ENCODE data around the gene ZNF160. TPM values are rescaled to one million over a fixed set of nuclear protein-coding genes. Genes with fewer than 3 reads are reported as not detected.
"Not testable (repeated sequence)": the region's sequence is repeated elsewhere in the genome, so short reads cannot be mapped to it uniquely, and the experiment has no call there.

ZNF160 gene
- 10 to 100 TPM; 25.2 to 30.4 TPM for total RNA-seq

DNA sequence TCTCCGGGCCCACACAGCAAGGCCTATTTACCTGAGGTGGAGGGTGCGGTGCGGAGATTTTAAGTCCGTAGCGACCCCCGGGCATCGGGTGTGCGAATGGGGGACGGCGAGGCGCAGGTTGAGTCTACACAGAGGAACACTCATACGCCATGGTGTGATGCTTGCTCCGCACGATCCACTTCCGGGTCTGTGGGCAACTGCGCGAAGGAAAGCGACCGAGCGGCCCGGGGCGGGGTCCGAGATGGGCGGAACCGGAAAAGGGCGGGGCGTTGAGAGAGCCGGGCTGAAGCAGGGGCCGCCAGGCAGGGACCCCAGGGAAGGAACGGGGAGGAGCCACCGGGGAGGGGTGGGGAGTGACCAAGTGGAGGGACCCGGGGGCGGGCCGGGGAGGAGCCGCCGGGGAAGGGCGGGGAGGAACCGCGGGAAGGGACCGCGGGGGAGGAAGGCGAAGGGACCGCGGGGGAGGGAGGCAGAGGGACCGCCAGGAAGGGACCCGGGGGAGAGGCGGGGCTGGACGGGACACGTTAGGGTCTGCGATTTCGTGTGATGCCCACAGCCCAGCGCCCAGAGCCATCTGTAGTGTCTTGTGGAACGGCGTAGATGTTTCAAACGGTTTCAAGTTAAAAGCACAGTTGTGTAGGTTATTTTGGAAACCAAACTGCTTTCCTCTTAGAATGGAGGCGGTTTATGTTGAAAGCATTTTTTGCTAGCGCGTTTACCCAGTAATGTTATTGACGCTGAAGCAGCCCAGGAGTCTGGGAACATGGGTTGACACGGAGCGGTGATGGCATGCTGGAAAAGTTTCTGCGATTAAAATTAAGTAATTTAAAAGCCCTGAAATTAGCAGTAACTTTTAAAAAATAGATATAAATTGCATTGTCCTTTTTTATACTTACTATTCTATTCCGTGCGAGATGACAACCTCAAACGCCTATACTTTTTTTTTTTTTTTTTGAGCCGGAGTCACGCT lies at the start of gene ZNF160:
Gene ZNF160, minus strand, starts transcription at position 189 of the 970 bp plus-strand sequence. CDS start 17,146 bp downstream, outside the sequence.
- peak; percentile 99 to 100 for DNase-seq
- peaks cover 0 to 5% of the 10 kb centered on the region in 2 donors for H3K9me3 Mint-ChIP-seq
- H3K4me1 Mint-ChIP-seq (ENCODE audit: low read depth): peaks cover 24% of the 10 kb centered on the region
- H3K36me3 Mint-ChIP-seq (ENCODE audit: insufficient read depth in 2 of 2): peaks cover 21 to 28% of the 10 kb centered on the region in 2 donors
- peak within 1 kb of the TSS; percentile 78 for H3K27ac Mint-ChIP-seq
- H3K27me3 Mint-ChIP-seq (ENCODE audit: low read depth): no peaks in the 10 kb centered on the region
- ATAC-seq (replicated peaks in 1 of 2): peak; percentile 97
- H3K4me3 Mint-ChIP-seq: peak within 1 kb of the TSS; percentile 85 to 92

DNA sequence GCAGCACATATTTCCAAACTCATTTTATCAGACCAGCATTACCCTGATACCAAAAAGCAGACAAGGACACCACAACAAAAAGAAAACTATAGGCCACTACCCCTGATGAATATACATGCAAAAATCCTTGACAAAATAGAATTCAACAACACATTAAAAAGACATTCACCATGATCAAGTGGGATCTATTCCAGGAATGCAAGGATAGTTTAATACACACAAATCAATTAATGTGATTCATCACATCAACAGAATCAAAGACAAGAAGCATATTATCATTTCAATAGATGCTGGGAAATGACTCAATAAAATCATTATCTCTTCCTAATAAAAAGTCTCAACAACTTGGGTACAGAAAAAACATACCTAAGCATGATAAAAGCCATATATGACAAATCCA lies 44.4 kb upstream of the ZNF160 start:
- Mint-ChIP-seq H3K36me3 (ENCODE audit: insufficient read depth in 2 of 2) (peaks cover 51 to 76% of the 10 kb centered on the region in 2 donors), H3K9me3 (peaks cover 21 to 22% of the 10 kb centered on the region in 2 donors), H3K4me1 (ENCODE audit: low read depth) (no peaks in the 10 kb centered on the region), H3K27ac (no peak overlapping the region), H3K4me3 (no peak overlapping the region), H3K27me3 (ENCODE audit: low read depth) (no peaks in the 10 kb centered on the region)
- ATAC-seq (replicated peaks in 1 of 2): no peak
- DNase-seq: no peak

DNA sequence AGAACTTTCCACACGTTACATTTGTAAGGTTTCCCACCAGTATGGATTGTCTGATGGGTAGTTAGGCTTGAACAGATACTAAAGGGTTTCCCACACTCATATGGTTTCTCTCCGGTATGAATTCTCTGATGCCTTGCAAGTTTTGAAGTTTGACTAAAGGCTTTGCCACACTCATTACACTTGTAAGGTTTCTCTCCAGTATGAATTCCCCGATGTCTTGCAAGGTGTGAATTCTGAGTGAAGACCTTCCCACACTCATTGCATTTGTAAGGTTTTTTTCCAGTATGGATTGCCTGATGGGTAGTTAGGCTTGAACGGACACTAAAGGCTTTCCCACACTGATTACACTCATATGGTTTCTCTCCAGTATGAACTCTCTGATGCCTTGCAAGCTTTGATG lies 37.1 kb upstream of the ZNF160 start:
- H3K27ac Mint-ChIP-seq: no peak overlapping the region
- no peaks in the 10 kb centered on the region for H3K4me1 Mint-ChIP-seq (ENCODE audit: low read depth)
- DNase-seq (no peak), ATAC-seq (replicated peaks in 1 of 2) (no peak)
- H3K36me3 Mint-ChIP-seq (ENCODE audit: insufficient read depth in 2 of 2): peaks cover 37 to 55% of the 10 kb centered on the region in 2 donors
- H3K27me3 Mint-ChIP-seq (ENCODE audit: low read depth): no peaks in the 10 kb centered on the region
- peaks cover 14 to 37% of the 10 kb centered on the region in 2 donors for H3K9me3 Mint-ChIP-seq
- H3K4me3 Mint-ChIP-seq: no peak overlapping the region

DNA sequence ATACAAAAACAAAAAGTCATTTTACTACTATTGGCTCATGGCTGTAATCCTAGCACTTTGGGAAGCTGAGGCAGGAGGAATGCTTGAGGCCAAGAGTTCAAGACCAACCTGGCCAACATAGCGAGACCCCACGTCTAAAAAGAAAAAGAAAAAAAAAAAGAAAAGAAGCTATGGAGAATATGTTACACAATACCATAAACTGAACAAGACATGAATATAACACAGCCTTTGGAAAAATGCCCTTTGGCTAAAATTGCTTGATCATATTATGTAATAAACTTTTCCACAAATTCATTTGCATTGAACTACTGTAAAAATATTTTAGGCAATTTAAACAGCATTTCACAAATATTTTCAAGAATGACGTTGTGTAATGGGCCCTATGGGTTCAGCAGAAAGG lies 33.2 kb upstream of the ZNF160 start:
- ATAC-seq (replicated peaks in 1 of 2) (no peak), DNase-seq (no peak)
- Mint-ChIP-seq H3K4me1 (ENCODE audit: low read depth) (peaks cover 18% of the 10 kb centered on the region), H3K4me3 (no peak overlapping the region), H3K9me3 (peaks cover 16 to 31% of the 10 kb centered on the region in 2 donors), H3K36me3 (ENCODE audit: insufficient read depth in 2 of 2) (peaks cover 30 to 44% of the 10 kb centered on the region in 2 donors), H3K27ac (no peak overlapping the region), H3K27me3 (ENCODE audit: low read depth) (peaks cover 8% of the 10 kb centered on the region)

DNA sequence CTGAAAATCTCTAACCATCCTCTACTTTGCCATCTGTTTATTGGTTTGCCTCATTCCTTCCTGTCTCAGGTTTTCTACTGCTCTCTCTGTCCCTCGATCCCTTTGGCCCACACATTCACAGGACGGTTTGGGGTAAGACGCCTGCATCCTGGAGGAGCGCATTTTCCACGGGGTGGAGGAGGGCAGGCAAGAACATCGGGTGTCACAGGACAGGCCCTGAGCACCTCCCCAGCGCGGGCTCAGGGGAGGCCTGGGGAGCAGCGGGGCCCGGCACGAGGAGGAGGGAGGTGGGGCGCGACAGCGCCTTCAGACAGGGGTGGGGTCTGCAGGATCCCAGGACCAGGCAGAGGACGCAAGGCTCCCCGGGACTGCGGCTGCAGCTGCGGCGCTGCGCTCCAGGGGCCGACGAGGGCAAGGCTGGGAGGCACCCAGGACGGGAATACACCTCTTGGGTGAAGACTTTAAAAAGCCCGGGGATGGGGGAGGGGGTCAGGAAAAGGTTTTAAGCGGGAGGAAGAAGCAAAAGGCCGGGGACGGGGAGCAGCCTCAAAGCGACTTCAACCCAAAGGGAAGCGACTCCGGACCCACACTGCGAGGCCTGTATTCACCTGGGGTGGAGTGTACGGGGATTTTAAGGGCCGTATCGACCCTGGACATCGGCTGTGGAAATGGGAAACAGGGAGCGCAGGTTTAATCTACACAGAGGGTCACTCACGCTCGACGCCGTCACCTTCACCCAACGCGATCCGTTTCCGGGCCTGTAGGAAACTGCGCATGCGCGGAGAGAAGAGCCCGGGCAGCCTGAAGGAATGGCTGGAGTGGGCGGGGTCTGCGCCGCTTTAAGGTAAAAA lies 29.1 kb upstream of the ZNF160 start, which contains the start of gene ZNF415:
Gene ZNF415, minus strand, starts transcription at position 770 of the 851 bp plus-strand sequence. CDS start 10,234 bp downstream, outside the sequence.
- peaks cover 23 to 32% of the 10 kb centered on the region in 2 donors for H3K36me3 Mint-ChIP-seq (ENCODE audit: insufficient read depth in 2 of 2)
- H3K27me3 Mint-ChIP-seq (ENCODE audit: low read depth): peaks cover 11% of the 10 kb centered on the region
- peak; percentile 70 to 72 for DNase-seq
- ATAC-seq (replicated peaks in 1 of 2): peak; percentile 70 to 80
- peak within 1 kb of the TSS; percentile 52 for H3K27ac Mint-ChIP-seq
- peaks cover 20% of the 10 kb centered on the region in 2 donors for H3K9me3 Mint-ChIP-seq
- peak within 1 kb of the TSS; percentile 48 to 78 for H3K4me3 Mint-ChIP-seq
- peaks cover 24% of the 10 kb centered on the region for H3K4me1 Mint-ChIP-seq (ENCODE audit: low read depth)

DNA sequence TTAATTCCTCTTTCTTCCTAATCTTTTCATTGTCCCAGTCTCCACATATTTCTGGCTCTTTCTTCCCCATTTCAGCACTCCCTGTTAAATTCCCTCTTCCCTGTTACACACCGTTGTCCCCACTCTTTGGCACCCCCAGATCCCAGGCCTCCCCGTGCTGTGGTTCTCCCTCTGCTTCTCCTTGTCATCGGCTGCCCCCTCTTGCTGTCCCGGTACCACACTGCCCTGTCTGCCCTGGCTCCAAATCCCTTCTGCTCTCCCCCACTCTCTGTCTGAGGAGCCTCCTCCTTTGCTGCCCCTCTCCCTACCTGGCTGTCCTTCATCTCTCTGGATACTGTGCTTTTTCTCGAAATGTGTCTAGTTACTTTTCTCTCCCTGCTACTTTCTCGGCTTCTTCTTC lies 28.5 kb upstream of the ZNF160 start:
- peaks cover 11% of the 10 kb centered on the region for H3K27me3 Mint-ChIP-seq (ENCODE audit: low read depth)
- DNase-seq: no peak
- no peak overlapping the region for H3K27ac Mint-ChIP-seq
- ATAC-seq (replicated peaks in 1 of 2): no peak
- peaks cover 17 to 19% of the 10 kb centered on the region in 2 donors for H3K9me3 Mint-ChIP-seq
- H3K36me3 Mint-ChIP-seq (ENCODE audit: insufficient read depth in 2 of 2): peaks cover 23 to 34% of the 10 kb centered on the region in 2 donors
- H3K4me1 Mint-ChIP-seq (ENCODE audit: low read depth): peaks cover 24% of the 10 kb centered on the region
- H3K4me3 Mint-ChIP-seq: peak overlapping the region; percentile 48 to 78

DNA sequence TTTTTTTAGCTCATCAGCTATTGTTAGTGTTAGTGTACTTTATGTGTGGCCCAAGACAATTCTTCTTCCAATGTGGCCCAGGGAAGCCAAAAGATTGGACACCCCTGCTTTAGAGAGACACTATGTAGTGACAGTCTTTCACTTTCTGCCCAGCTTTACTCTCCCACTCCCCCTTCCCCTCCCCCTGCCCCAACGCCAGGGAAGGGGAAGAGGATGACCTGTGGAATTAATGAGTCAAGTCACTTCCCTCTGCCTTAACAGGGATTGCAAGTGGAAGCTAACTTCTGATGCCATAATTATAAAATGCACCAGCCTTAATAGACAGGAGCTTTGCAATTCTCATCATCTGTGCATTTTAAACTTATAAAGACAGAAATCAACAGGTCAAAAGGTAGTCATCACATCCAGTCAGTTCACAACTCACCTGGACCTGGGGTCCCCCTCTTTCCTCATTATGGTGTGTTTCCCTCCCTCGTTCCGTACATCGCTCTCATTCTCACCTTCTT lies 27.9 kb upstream of the ZNF160 start:
- no peak for ATAC-seq (replicated peaks in 1 of 2)
- H3K4me3 Mint-ChIP-seq: peak overlapping the region; percentile 3 to 78

DNA sequence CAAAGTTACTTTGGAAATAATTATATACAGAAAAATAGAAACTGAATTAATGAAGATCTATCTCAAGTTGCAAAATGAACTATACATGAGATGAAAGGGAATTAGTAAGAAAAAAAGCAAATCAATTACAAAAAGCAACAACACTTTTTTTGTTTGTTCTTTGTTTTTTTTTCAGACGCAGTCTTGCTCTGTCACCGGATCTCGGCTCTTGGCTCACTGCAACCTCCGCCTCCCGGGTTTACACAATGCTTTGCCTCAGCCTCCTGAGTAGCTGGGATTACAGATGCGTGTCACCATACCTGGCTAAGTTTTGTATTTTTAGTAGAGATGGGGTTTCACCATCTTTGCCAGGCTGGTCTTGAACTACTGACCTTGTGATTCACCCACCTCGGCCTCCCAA lies 27.3 kb upstream of the ZNF160 start:
- Mint-ChIP-seq H3K27me3 (ENCODE audit: low read depth) (peaks cover 11% of the 10 kb centered on the region), H3K27ac (no peak overlapping the region), H3K9me3 (peaks cover 17% of the 10 kb centered on the region in 2 donors), H3K36me3 (ENCODE audit: insufficient read depth in 2 of 2) (peaks cover 23 to 32% of the 10 kb centered on the region in 2 donors), H3K4me3 (no peak overlapping the region), H3K4me1 (ENCODE audit: low read depth) (peaks cover 24% of the 10 kb centered on the region)
- ATAC-seq (replicated peaks in 1 of 2): no peak
- no peak for DNase-seq

More for the DNA sequence above, 27.9 kb upstream of the ZNF160 start:
- no peak for DNase-seq
- Mint-ChIP-seq H3K27me3 (ENCODE audit: low read depth) (peaks cover 11% of the 10 kb centered on the region), H3K27ac (no peak overlapping the region), H3K4me1 (ENCODE audit: low read depth) (peaks cover 24% of the 10 kb centered on the region), H3K9me3 (peaks cover 17 to 19% of the 10 kb centered on the region in 2 donors), H3K36me3 (ENCODE audit: insufficient read depth in 2 of 2) (peaks cover 23 to 34% of the 10 kb centered on the region in 2 donors)

DNA sequence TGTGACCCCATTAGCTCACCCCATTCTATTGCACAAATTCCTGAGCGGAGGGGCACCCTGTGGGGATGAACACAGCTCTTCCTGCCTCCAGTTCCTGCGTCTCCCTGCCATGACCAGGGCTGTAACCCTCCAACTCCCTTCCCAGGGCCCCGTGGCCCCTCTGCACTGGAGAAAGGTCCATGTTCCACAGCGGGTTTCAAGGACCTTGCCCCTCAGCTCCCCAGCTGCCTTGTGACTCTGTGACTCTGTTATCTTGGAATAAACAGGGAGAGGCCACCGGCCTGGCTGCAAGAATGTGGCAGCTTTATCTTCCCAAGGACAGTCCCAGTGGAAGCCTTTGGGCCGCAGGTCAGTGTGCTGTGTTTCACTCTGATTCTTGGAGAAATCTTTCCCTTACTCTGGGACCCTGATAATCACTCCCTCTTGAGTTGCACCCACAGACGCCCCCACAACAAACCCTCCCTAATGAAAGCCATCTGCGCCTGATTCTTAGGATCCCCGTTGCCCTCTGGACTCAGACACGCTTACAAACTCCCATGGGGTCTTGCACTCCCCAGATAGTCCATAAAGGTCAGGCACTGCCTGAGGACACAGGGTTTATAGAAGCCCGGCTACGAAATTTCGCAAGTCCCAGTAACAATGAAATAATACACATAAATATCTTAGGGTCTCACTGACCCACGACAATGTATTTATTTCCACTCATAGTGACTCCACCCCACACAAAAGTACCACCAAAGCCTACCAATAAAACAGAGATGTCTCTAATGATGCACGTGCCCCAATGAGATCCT lies 23.7 kb upstream of the ZNF160 start:
- H3K27ac Mint-ChIP-seq; ATAC-seq (replicated peaks in 1 of 2); DNase-seq; H3K27me3 Mint-ChIP-seq (ENCODE audit: low read depth); H3K4me3 Mint-ChIP-seq: not testable (repeated sequence)
- H3K36me3 Mint-ChIP-seq (ENCODE audit: insufficient read depth in 2 of 2): peaks cover 26 to 35% of the 10 kb centered on the region in 2 donors
- peaks cover 19 to 22% of the 10 kb centered on the region in 2 donors for H3K9me3 Mint-ChIP-seq
- H3K4me1 Mint-ChIP-seq (ENCODE audit: low read depth): peaks cover 10% of the 10 kb centered on the region

DNA sequence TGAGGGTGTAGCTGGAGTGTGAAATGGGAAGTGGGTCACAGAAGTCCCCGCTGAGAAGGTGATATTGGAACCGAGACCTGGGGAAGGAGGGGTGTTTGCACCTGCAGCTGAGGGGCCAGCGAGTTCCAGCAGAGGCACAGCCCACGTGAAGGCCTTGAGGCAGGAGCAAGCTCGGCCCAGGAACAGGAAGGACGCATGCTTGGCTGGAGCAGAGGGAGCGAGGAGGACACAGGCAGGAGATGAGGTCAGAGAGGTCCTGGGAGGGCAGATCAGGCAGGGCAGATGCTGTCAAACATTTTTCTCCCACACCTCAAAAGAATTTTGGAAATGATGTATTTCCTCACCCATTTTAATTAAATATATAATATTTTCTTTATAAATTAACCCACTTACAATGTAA lies 20.2 kb upstream of the ZNF160 start:
- no peak for ATAC-seq (replicated peaks in 1 of 2)
- Mint-ChIP-seq H3K27ac (no peak overlapping the region), H3K27me3 (ENCODE audit: low read depth) (no peaks in the 10 kb centered on the region), H3K9me3 (peaks cover 14 to 16% of the 10 kb centered on the region in 2 donors), H3K4me3 (no peak overlapping the region), H3K4me1 (ENCODE audit: low read depth) (no peaks in the 10 kb centered on the region), H3K36me3 (ENCODE audit: insufficient read depth in 2 of 2) (peaks cover 16 to 34% of the 10 kb centered on the region in 2 donors)
- DNase-seq: no peak

DNA sequence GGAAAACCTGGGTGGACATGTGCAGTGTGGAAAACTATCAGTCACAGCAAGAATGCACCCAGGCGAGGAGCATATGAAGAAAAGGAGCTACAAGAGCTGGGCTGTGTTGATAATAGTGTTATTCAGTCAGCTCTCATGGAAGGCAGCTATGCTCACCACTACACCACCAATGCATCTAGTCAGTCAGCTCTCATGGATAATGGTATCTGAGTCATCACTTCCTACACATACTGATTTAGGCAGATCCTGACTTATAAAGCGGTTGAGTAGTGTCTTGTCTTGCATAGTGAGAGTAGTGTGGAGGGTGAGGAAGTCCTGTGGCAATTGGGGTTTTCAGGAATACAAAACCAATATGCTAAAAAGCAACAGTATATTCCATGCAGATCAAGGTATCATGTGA lies 9.1 kb upstream of the ZNF160 start:
- H3K36me3 Mint-ChIP-seq (ENCODE audit: insufficient read depth in 2 of 2): peaks cover 39 to 55% of the 10 kb centered on the region in 2 donors
- peaks cover 29 to 34% of the 10 kb centered on the region in 2 donors for H3K9me3 Mint-ChIP-seq
- no peak for ATAC-seq (replicated peaks in 1 of 2)
- no peak overlapping the region for H3K4me3 Mint-ChIP-seq
- H3K27me3 Mint-ChIP-seq (ENCODE audit: low read depth): peaks cover 11% of the 10 kb centered on the region
- H3K27ac Mint-ChIP-seq: no peak overlapping the region
- DNase-seq: no peak
- H3K4me1 Mint-ChIP-seq (ENCODE audit: low read depth): no peaks in the 10 kb centered on the region

DNA sequence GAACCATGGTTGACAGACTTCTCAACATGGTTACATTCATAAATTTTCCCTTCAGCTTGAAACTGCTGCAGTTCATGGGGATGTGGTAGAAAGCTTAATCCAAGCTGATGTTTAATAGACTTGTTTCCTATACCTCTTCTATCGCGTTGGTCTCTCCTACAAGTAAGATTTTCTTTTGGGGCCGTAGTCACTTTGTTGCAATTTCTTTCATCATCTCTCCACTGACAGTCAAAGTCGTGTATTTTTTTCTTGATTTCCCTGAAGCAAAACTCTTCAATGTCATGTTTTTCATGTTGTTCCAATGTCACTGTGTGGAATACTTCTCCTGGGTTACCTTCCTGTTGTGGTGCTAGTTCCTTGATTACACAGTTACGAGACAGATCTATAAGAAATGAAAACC lies 6.3 kb upstream of the ZNF160 start:
- ATAC-seq (replicated peaks in 1 of 2) (no peak), DNase-seq (no peak)
- Mint-ChIP-seq H3K27ac (no peak overlapping the region), H3K27me3 (ENCODE audit: low read depth) (peaks cover 11% of the 10 kb centered on the region), H3K4me3 (no peak overlapping the region), H3K36me3 (ENCODE audit: insufficient read depth in 2 of 2) (peaks cover 27 to 36% of the 10 kb centered on the region in 2 donors), H3K9me3 (peaks cover 20 to 23% of the 10 kb centered on the region in 2 donors), H3K4me1 (ENCODE audit: low read depth) (no peaks in the 10 kb centered on the region)

Data from activated T-cell treated with anti-CD3 and anti-CD28 coated beads, Interleukin-2, amount 50 U/mL, for 72 hours (primary cell).